ENCODE results near the gene ZBTB34.

ZBTB34 gene

GRCh38 chr9:126842220-126842842, 18.1 kb upstream of the ZBTB34 start:
- H4K91ac ChIP-seq (ENCODE audit: low read depth, low read length, poor library complexity), result no peak overlapping the region
- H3K4me3 ChIP-seq (ENCODE audit: low read length in 2 of 2), result no peak overlapping the region
- no peak overlapping the region for H3K14ac ChIP-seq (ENCODE audit: low read length)
- H2BK120ac ChIP-seq (ENCODE audit: low read depth, low read length), result no peak overlapping the region
- H3K4ac ChIP-seq (ENCODE audit: low read length), result no peak overlapping the region
- H3K23ac ChIP-seq (ENCODE audit: low read depth, low read length, poor library complexity), result no peak overlapping the region
- no peak for DNase-seq (ENCODE audit: low spot score)
- no peak overlapping the region for H3K4me2 ChIP-seq (ENCODE audit: insufficient read depth, low read length, poor library complexity, severe bottlenecking)
- no peak overlapping the region for H4K8ac ChIP-seq (ENCODE audit: low read depth, low read length)
- H3K18ac ChIP-seq (ENCODE audit: low read length), result no peak overlapping the region
- no CpG with 5 or more reads among the region's 13 CpGs for WGBS, 2 donors (ENCODE audit: extremely low coverage in 2 of 2, insufficient read length in 2 of 2, insufficient replicate concordance in 1 of 2)
- H3K4me1 ChIP-seq (ENCODE audit: control insufficient read depth in 2 of 2, insufficient read depth in 1 of 2, low read depth in 1 of 2, low read length in 2 of 2), result no peaks in the 10 kb centered on the region
- H2BK5ac ChIP-seq (ENCODE audit: low read length), result no peak overlapping the region
- no peak overlapping the region for H2BK15ac ChIP-seq (ENCODE audit: low read length)
- H3K27me3 ChIP-seq (ENCODE audit: control insufficient read depth in 3 of 3, insufficient read depth in 3 of 3, low read depth in 1 of 3, low read length in 3 of 3), result no peaks in the 10 kb centered on the region
- no peaks in the 10 kb centered on the region for H3K9me3 ChIP-seq (replicated peaks in 1 of 2; ENCODE audit: control insufficient read depth in 2 of 2, insufficient read depth in 1 of 2, low read depth in 1 of 2, low read length in 2 of 2)
- H3K27ac ChIP-seq (replicated peaks; ENCODE audit: low read length), result no peak overlapping the region
- no peak overlapping the region for H2BK12ac ChIP-seq (ENCODE audit: low read length)
- H2AFZ ChIP-seq (ENCODE audit: low read length), result no peak overlapping the region
- no peak overlapping the region for H3K9ac ChIP-seq (ENCODE audit: low read depth, low read length, poor library complexity)
- H2AK5ac ChIP-seq (ENCODE audit: low read depth, low read length), result peak overlapping the region; percentile 73
- H3K36me3 ChIP-seq (replicated peaks in 1 of 2; ENCODE audit: control insufficient read depth in 2 of 2, insufficient read depth in 2 of 2, low read length in 2 of 2), result peaks cover 1 to 17% of the 10 kb centered on the region in 2 donors
- no peaks in the 10 kb centered on the region for H3K79me1 ChIP-seq (ENCODE audit: low read depth, low read length)

- no CpG with 5 or more reads among the region's 10 CpGs for WGBS, 2 donors (ENCODE audit: extremely low coverage in 2 of 2, insufficient read length in 2 of 2, insufficient replicate concordance in 1 of 2)
- no peak overlapping the region for H3K9ac ChIP-seq (ENCODE audit: low read depth, low read length, poor library complexity)
- no peak overlapping the region for H3K4me3 ChIP-seq (ENCODE audit: low read length in 2 of 2)
- H3K18ac ChIP-seq (ENCODE audit: low read length), result no peak overlapping the region
- no peak overlapping the region for H4K91ac ChIP-seq (ENCODE audit: low read depth, low read length, poor library complexity)
- H3K4me1 ChIP-seq (ENCODE audit: control insufficient read depth in 2 of 2, insufficient read depth in 1 of 2, low read depth in 1 of 2, low read length in 2 of 2), result no peaks in the 10 kb centered on the region
- no peak overlapping the region for H3K4me2 ChIP-seq (ENCODE audit: insufficient read depth, low read length, poor library complexity, severe bottlenecking)
- no peak overlapping the region for H2BK120ac ChIP-seq (ENCODE audit: low read depth, low read length)
- no peak overlapping the region for H3K14ac ChIP-seq (ENCODE audit: low read length)
- no peak for DNase-seq (ENCODE audit: low spot score)
- no peak overlapping the region for H2BK12ac ChIP-seq (ENCODE audit: low read length)
- no peak overlapping the region for H2AK5ac ChIP-seq (ENCODE audit: low read depth, low read length)
- no peak overlapping the region for H2AFZ ChIP-seq (ENCODE audit: low read length)
- no peak overlapping the region for H3K4ac ChIP-seq (ENCODE audit: low read length)
- no peaks in the 10 kb centered on the region for H3K27me3 ChIP-seq (ENCODE audit: control insufficient read depth in 3 of 3, insufficient read depth in 3 of 3, low read depth in 1 of 3, low read length in 3 of 3)
- H3K27ac ChIP-seq (replicated peaks; ENCODE audit: low read length), result no peak overlapping the region
- H3K79me1 ChIP-seq (ENCODE audit: low read depth, low read length), result no peaks in the 10 kb centered on the region
- peaks cover 0 to 12% of the 10 kb centered on the region in 2 donors for H3K36me3 ChIP-seq (replicated peaks in 1 of 2; ENCODE audit: control insufficient read depth in 2 of 2, insufficient read depth in 2 of 2, low read length in 2 of 2)
- no peak overlapping the region for H2BK15ac ChIP-seq (ENCODE audit: low read length)
- H4K8ac ChIP-seq (ENCODE audit: low read depth, low read length), result no peak overlapping the region
- H2BK5ac ChIP-seq (ENCODE audit: low read length), result no peak overlapping the region
- H3K9me3 ChIP-seq (replicated peaks in 1 of 2; ENCODE audit: control insufficient read depth in 2 of 2, insufficient read depth in 1 of 2, low read depth in 1 of 2, low read length in 2 of 2), result no peaks in the 10 kb centered on the region
- no peak overlapping the region for H3K23ac ChIP-seq (ENCODE audit: low read depth, low read length, poor library complexity)
These were observed 17.3 kb upstream of the ZBTB34 start for GRCh38 chr9:126842977-126843799.

GRCh38 chr9:126844085-126844484, 16.4 kb upstream of the ZBTB34 start:
- Histone ChIP-seq H3K4me2 (ENCODE audit: insufficient read depth, low read length, poor library complexity, severe bottlenecking) (no peak overlapping the region), H3K27ac (replicated peaks; ENCODE audit: low read length) (no peak overlapping the region), H4K8ac (ENCODE audit: low read depth, low read length) (no peak overlapping the region), H3K4ac (ENCODE audit: low read length) (no peak overlapping the region), H4K91ac (ENCODE audit: low read depth, low read length, poor library complexity) (no peak overlapping the region), H2BK15ac (ENCODE audit: low read length) (no peak overlapping the region), H2BK120ac (ENCODE audit: low read depth, low read length) (no peak overlapping the region), H2BK5ac (ENCODE audit: low read length) (no peak overlapping the region), H3K36me3 (replicated peaks in 1 of 2; ENCODE audit: control insufficient read depth in 2 of 2, insufficient read depth in 2 of 2, low read length in 2 of 2) (peaks cover 0 to 3% of the 10 kb centered on the region in 2 donors), H2BK12ac (ENCODE audit: low read length) (no peak overlapping the region), H3K9me3 (replicated peaks in 1 of 2; ENCODE audit: control insufficient read depth in 2 of 2, insufficient read depth in 1 of 2, low read depth in 1 of 2, low read length in 2 of 2) (no peaks in the 10 kb centered on the region), H3K4me3 (ENCODE audit: low read length in 2 of 2) (no peak overlapping the region), H2AFZ (ENCODE audit: low read length) (no peak overlapping the region), H3K14ac (ENCODE audit: low read length) (no peak overlapping the region), H3K9ac (ENCODE audit: low read depth, low read length, poor library complexity) (no peak overlapping the region), H3K18ac (ENCODE audit: low read length) (no peak overlapping the region), H3K4me1 (ENCODE audit: control insufficient read depth in 2 of 2, insufficient read depth in 1 of 2, low read depth in 1 of 2, low read length in 2 of 2) (no peaks in the 10 kb centered on the region), H3K23ac (ENCODE audit: low read depth, low read length, poor library complexity) (no peak overlapping the region), H3K27me3 (ENCODE audit: control insufficient read depth in 3 of 3, insufficient read depth in 3 of 3, low read depth in 1 of 3, low read length in 3 of 3) (no peaks in the 10 kb centered on the region), H2AK5ac (ENCODE audit: low read depth, low read length) (no peak overlapping the region), H3K79me1 (ENCODE audit: low read depth, low read length) (no peaks in the 10 kb centered on the region)
- no peak for DNase-seq (ENCODE audit: low spot score)
- no CpG with 5 or more reads among the region's 5 CpGs for WGBS, 2 donors (ENCODE audit: extremely low coverage in 2 of 2, insufficient read length in 2 of 2, insufficient replicate concordance in 1 of 2)

GRCh38 chr9:126847051-126847450, 13.4 kb upstream of the ZBTB34 start:
- DNase-seq (ENCODE audit: low spot score), result no peak
- WGBS, 2 donors (ENCODE audit: extremely low coverage in 2 of 2, insufficient read length in 2 of 2, insufficient replicate concordance in 1 of 2), result no CpG with 5 or more reads among the region's 8 CpGs
- no peaks in the 10 kb centered on the region for H3K27me3 ChIP-seq (ENCODE audit: control insufficient read depth in 3 of 3, insufficient read depth in 3 of 3, low read depth in 1 of 3, low read length in 3 of 3)
- H2BK120ac ChIP-seq (ENCODE audit: low read depth, low read length), result no peak overlapping the region
- H2BK12ac ChIP-seq (ENCODE audit: low read length), result no peak overlapping the region
- H3K9me3 ChIP-seq (replicated peaks in 1 of 2; ENCODE audit: control insufficient read depth in 2 of 2, insufficient read depth in 1 of 2, low read depth in 1 of 2, low read length in 2 of 2), result no peaks in the 10 kb centered on the region
- H4K91ac ChIP-seq (ENCODE audit: low read depth, low read length, poor library complexity), result no peak overlapping the region
- H3K79me1 ChIP-seq (ENCODE audit: low read depth, low read length), result no peaks in the 10 kb centered on the region
- no peak overlapping the region for H3K9ac ChIP-seq (ENCODE audit: low read depth, low read length, poor library complexity)
- H4K8ac ChIP-seq (ENCODE audit: low read depth, low read length), result no peak overlapping the region
- H3K4me3 ChIP-seq (ENCODE audit: low read length in 2 of 2), result no peak overlapping the region
- H3K4me1 ChIP-seq (ENCODE audit: control insufficient read depth in 2 of 2, insufficient read depth in 1 of 2, low read depth in 1 of 2, low read length in 2 of 2), result no peaks in the 10 kb centered on the region
- no peak overlapping the region for H3K14ac ChIP-seq (ENCODE audit: low read length)
- H2AFZ ChIP-seq (ENCODE audit: low read length), result no peak overlapping the region
- H3K36me3 ChIP-seq (replicated peaks in 1 of 2; ENCODE audit: control insufficient read depth in 2 of 2, insufficient read depth in 2 of 2, low read length in 2 of 2), result no peaks in the 10 kb centered on the region
- H3K4me2 ChIP-seq (ENCODE audit: insufficient read depth, low read length, poor library complexity, severe bottlenecking), result no peak overlapping the region
- H3K4ac ChIP-seq (ENCODE audit: low read length), result no peak overlapping the region
- no peak overlapping the region for H3K18ac ChIP-seq (ENCODE audit: low read length)
- no peak overlapping the region for H3K27ac ChIP-seq (replicated peaks; ENCODE audit: low read length)
- no peak overlapping the region for H2AK5ac ChIP-seq (ENCODE audit: low read depth, low read length)
- H3K23ac ChIP-seq (ENCODE audit: low read depth, low read length, poor library complexity), result no peak overlapping the region
- no peak overlapping the region for H2BK15ac ChIP-seq (ENCODE audit: low read length)
- H2BK5ac ChIP-seq (ENCODE audit: low read length), result no peak overlapping the region
